ENCODE data around the gene SUFU.

GRCh38 chr10:102613785-102614184 lies 110.0 kb downstream of the SUFU start:
- no peak for TF ChIP-seq POLR2A (IDR thresholded peaks at IDR 0.05)
- no peak for TF ChIP-seq CTCF (IDR thresholded peaks at IDR 0.05 in 8 of 11, conservative IDR thresholded peaks at IDR 0.05 in 3 of 11)

Measured in spleen (tissue), 7 donors.